ENCODE results near the gene RLN3. TPM values are rescaled to one million over a fixed set of nuclear protein-coding genes. Genes with fewer than 3 reads are reported as not detected.

Gene RLN3
- total and polyA plus RNA-seq, 9 of the 15 experiments (the other 6 are each of a cell fraction or from before 2014, with no cell fraction given): 0.31 to 1.2 (median 0.71) TPM; not detected in 6

DNA sequence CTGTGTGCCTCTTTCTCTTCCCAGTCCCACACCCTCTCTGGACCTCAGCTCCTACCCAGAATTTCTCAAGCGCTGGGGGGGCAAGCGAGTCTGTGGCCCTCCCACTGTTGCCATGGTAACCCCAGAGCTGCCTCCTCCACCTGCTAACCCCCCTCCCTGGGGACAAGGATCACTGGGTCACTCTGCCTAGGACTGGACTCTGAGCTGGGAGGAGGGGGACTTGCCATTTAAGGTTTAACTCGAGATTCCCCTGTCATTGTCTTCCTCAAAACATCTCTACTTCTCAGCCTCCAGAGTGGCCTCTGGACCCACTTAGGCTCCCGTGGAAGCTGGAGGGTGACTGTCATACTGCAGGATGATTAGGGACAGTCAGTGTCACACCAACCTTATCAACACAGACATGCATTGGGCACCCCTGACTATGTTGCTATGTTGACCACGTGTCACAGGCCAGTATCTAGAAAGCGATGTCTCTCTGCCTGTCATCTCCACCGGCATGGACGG is 31.8 kb downstream of the RLN3 start (continued):
- TF ChIP-seq SMC3 (conservative IDR thresholded peaks at IDR 0.05; ENCODE audit: insufficient read depth, low read depth, low read length): no peak
- TF ChIP-seq, protein P1, sequence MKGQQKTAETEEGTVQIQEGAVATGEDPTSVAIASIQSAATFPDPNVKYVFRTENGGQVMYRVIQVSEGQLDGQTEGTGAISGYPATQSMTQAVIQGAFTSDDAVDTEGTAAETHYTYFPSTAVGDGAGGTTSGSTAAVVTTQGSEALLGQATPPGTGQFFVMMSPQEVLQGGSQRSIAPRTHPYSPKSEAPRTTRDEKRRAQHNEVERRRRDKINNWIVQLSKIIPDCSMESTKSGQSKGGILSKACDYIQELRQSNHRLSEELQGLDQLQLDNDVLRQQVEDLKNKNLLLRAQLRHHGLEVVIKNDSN (CRISPR knock-in tag; IDR thresholded peaks at IDR 0.05): peak; percentile 68
- no peak for TF ChIP-seq ZKSCAN1 (IDR thresholded peaks at IDR 0.05; ENCODE audit: low read depth, low read length)
- TF ChIP-seq SIRT6 (IDR thresholded peaks at IDR 0.05; ENCODE audit: low read depth, low read length): no peak
- no peak for TF ChIP-seq CEBPB (tag; IDR thresholded peaks at IDR 0.05)
- no peak for TF ChIP-seq ZNF707 (CRISPR knock-in tag; conservative IDR thresholded peaks at IDR 0.05)
- TF ChIP-seq MAZ (CRISPR knock-in tag; conservative IDR thresholded peaks at IDR 0.05 in 1 of 2, IDR thresholded peaks at IDR 0.05 in 1 of 2): 0 out of 4 replicates have a peak, but pooled peaks of 1 of the 2 experiments have one; percentile 30
- TF ChIP-seq, protein P2, sequence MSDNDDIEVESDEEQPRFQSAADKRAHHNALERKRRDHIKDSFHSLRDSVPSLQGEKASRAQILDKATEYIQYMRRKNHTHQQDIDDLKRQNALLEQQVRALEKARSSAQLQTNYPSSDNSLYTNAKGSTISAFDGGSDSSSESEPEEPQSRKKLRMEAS (CRISPR knock-in tag; IDR thresholded peaks at IDR 0.05): peak; percentile 75
- TF ChIP-seq HMGN3 (IDR thresholded peaks at IDR 0.05; ENCODE audit: borderline replicate concordance, extremely low read depth, insufficient read length, low read depth, low read length): no peak
- no peak for TF ChIP-seq EP400 (IDR thresholded peaks at IDR 0.05)
- no peak for TF ChIP-seq NRF1 (conservative IDR thresholded peaks at IDR 0.05 in 1 of 2, IDR thresholded peaks at IDR 0.05 in 1 of 2)
- TF ChIP-seq KDM4B (IDR thresholded peaks at IDR 0.05; ENCODE audit: borderline replicate concordance in 2 of 2, low read depth in 1 of 2): no peak
- no peak for TF ChIP-seq KAT2B (IDR thresholded peaks at IDR 0.05; ENCODE audit: low read depth, low read length)
- no peak for TF ChIP-seq NCOA4 (IDR thresholded peaks at IDR 0.05; ENCODE audit: partially characterized antibody)
- no peak for TF ChIP-seq DIDO1 (tag; IDR thresholded peaks at IDR 0.05; ENCODE audit: low read depth)
- no peak for TF ChIP-seq PHF21A (IDR thresholded peaks at IDR 0.05; ENCODE audit: borderline replicate concordance, low read depth)
- no peak for TF ChIP-seq ZNF436 (CRISPR knock-in tag; IDR thresholded peaks at IDR 0.05)
- no peak for TF ChIP-seq HDAC6 (IDR thresholded peaks at IDR 0.05; ENCODE audit: low read depth, low read length)
- peak in 1 of 2 experiments; percentile 83; a peak in 2 of 4 replicates for TF ChIP-seq CSDE1 (IDR thresholded peaks at IDR 0.05)
- TF ChIP-seq, protein P3, sequence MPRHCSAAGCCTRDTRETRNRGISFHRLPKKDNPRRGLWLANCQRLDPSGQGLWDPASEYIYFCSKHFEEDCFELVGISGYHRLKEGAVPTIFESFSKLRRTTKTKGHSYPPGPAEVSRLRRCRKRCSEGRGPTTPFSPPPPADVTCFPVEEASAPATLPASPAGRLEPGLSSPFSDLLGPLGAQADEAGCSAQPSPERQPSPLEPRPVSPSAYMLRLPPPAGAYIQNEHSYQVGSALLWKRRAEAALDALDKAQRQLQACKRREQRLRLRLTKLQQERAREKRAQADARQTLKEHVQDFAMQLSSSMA (CRISPR knock-in tag; IDR thresholded peaks at IDR 0.05): no peak
- TF ChIP-seq BHLHE40 (IDR thresholded peaks at IDR 0.05; ENCODE audit: low read length): no peak
- TF ChIP-seq ZNF57 (CRISPR knock-in tag; IDR thresholded peaks at IDR 0.05): no peak
- TF ChIP-seq, protein P4, sequence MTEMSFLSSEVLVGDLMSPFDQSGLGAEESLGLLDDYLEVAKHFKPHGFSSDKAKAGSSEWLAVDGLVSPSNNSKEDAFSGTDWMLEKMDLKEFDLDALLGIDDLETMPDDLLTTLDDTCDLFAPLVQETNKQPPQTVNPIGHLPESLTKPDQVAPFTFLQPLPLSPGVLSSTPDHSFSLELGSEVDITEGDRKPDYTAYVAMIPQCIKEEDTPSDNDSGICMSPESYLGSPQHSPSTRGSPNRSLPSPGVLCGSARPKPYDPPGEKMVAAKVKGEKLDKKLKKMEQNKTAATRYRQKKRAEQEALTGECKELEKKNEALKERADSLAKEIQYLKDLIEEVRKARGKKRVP (CRISPR knock-in tag; IDR thresholded peaks at IDR 0.05): no peak
- no peak for TF ChIP-seq CCNT2 (IDR thresholded peaks at IDR 0.05; ENCODE audit: borderline replicate concordance, extremely low read depth, insufficient read length, low read depth, low read length)
- no peak for TF ChIP-seq SP2 (IDR thresholded peaks at IDR 0.05; ENCODE audit: extremely low read depth, low read depth, low read length, poor library complexity, severe bottlenecking)
- no peak for TF ChIP-seq SREBF1 (IDR thresholded peaks at IDR 0.05; ENCODE audit: borderline replicate concordance, low read depth, low read length)
- TF ChIP-seq ZNF75A (CRISPR knock-in tag; IDR thresholded peaks at IDR 0.05): no peak

Measured in K562 (cell line).